Measurements from ENCODE around the gene ADPRHL1.
A peak's percentile ranks its signal among the peaks of the same experiment; 100 is the strongest.

Gene ADPRHL1

GRCh38 chr13:113357529-113357928 lies 95.8 kb downstream of the ADPRHL1 start:
- peak in 1 of 2 donors; percentile 73 for DNase-seq (ENCODE audit: low read depth in 2 of 2)
- no peak for TF ChIP-seq CTCF (IDR thresholded peaks at IDR 0.05; ENCODE audit: low read depth, low read length)
- no peak overlapping the region for H3K4me3 ChIP-seq (replicated peaks in 1 of 2; ENCODE audit: low read depth in 2 of 2, low read length in 2 of 2)

GRCh38 chr13:113356596-113356995 lies 96.7 kb downstream of the ADPRHL1 start:
- no peak for TF ChIP-seq CTCF (IDR thresholded peaks at IDR 0.05; ENCODE audit: low read depth, low read length)
- DNase-seq (ENCODE audit: low read depth in 2 of 2) = no peak
- no peak overlapping the region for H3K4me3 ChIP-seq (replicated peaks in 1 of 2; ENCODE audit: low read depth in 2 of 2, low read length in 2 of 2)

- no peak for TF ChIP-seq CTCF (IDR thresholded peaks at IDR 0.05; ENCODE audit: low read depth, low read length)
- no peak for DNase-seq (ENCODE audit: low read depth in 2 of 2)
- H3K4me3 ChIP-seq (replicated peaks in 1 of 2; ENCODE audit: low read depth in 2 of 2, low read length in 2 of 2) = no peak overlapping the region
Measured at GRCh38 chr13:113355621-113356020, 97.7 kb downstream of the ADPRHL1 start.

- H3K4me3 ChIP-seq (replicated peaks in 1 of 2; ENCODE audit: low read depth in 2 of 2, low read length in 2 of 2) = no peak overlapping the region
- no peak for TF ChIP-seq CTCF (IDR thresholded peaks at IDR 0.05; ENCODE audit: low read depth, low read length)
- no peak for DNase-seq (ENCODE audit: low read depth in 2 of 2)
Measured at GRCh38 chr13:113354831-113355610, 98.3 kb downstream of the ADPRHL1 start.

- no peak for DNase-seq (ENCODE audit: low read depth in 2 of 2)
- TF ChIP-seq CTCF (IDR thresholded peaks at IDR 0.05; ENCODE audit: low read depth, low read length) = no peak
- H3K4me3 ChIP-seq (replicated peaks in 1 of 2; ENCODE audit: low read depth in 2 of 2, low read length in 2 of 2) = no peak overlapping the region
Measured at GRCh38 chr13:113353254-113353653, 100.0 kb downstream of the ADPRHL1 start.

- DNase-seq (ENCODE audit: low read depth in 2 of 2) = no peak
- no peak for TF ChIP-seq CTCF (IDR thresholded peaks at IDR 0.05; ENCODE audit: low read depth, low read length)
- H3K4me3 ChIP-seq (replicated peaks in 1 of 2; ENCODE audit: low read depth in 2 of 2, low read length in 2 of 2) = no peak overlapping the region
Measured at GRCh38 chr13:113351514-113352026, 101.7 kb downstream of the ADPRHL1 start.

Measured in cardiac fibroblast (primary cell).